Fibroblast of the aortic adventitia (primary cell): ENCODE results near the gene ARPP21. TPM values are rescaled to one million over a fixed set of nuclear protein-coding genes. Genes with fewer than 3 reads are reported as not detected.

ENCODE experiments used
- DNase-seq: peaks from one replicate; pipeline ENCODE4 v3.0.0-alpha.2; 2010; ENCODE audit warnings: low read depth
- H3K4me3 ChIP-seq: 2 replicates; pipeline ENCODE4 v1.5.1; 2011; ENCODE audit warnings: low read depth, mild to moderate bottlenecking, control low read depth, low read length, moderate library complexity
- total RNA-seq: library from RNA; depleted of rRNA; stranded (reverse); fragments of >200 nt; gene quantifications from 2 replicates; pipeline ENCODE4 v1.2.3, GENCODE V29; 2012; ENCODE audit warnings: low replicate concordance
- TF ChIP-seq, protein P1 (sequence below): IDR thresholded peaks from 2 replicates; pipeline ENCODE4 v1.5.1; 2011; ENCODE audit warnings: mild to moderate bottlenecking, low read length, control low read depth, inconsistent platforms; ENCODE audit not compliant: insufficient read depth

Gene ARPP21
- total RNA-seq, 1 donor = 0.90 TPM

DNA sequence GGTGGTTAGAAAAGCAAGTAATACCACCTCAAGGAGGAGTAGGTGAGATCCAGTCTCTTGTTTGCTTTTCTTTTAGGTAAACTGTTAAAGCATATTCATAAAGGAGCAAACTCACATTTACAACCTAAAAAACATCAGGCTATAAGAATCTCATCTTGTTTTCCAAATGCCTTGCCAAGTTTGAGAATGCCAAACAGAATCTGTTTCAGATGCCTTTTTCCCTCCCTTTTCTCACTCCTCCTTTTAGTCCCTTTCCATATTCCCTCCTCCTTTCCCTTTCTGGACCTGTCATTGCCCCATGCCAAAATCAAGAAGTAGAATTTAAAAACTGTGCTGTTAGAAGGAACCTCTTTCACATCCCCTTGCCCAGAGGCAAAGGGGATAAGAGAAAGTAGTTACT, 140.3 kb downstream of the ARPP21 start:
- DNase-seq = no peak
- H3K4me3 ChIP-seq = no peak overlapping the region
- TF ChIP-seq, protein P1, sequence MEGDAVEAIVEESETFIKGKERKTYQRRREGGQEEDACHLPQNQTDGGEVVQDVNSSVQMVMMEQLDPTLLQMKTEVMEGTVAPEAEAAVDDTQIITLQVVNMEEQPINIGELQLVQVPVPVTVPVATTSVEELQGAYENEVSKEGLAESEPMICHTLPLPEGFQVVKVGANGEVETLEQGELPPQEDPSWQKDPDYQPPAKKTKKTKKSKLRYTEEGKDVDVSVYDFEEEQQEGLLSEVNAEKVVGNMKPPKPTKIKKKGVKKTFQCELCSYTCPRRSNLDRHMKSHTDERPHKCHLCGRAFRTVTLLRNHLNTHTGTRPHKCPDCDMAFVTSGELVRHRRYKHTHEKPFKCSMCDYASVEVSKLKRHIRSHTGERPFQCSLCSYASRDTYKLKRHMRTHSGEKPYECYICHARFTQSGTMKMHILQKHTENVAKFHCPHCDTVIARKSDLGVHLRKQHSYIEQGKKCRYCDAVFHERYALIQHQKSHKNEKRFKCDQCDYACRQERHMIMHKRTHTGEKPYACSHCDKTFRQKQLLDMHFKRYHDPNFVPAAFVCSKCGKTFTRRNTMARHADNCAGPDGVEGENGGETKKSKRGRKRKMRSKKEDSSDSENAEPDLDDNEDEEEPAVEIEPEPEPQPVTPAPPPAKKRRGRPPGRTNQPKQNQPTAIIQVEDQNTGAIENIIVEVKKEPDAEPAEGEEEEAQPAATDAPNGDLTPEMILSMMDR = no peak

- no peak overlapping the region for H3K4me3 ChIP-seq
- TF ChIP-seq, protein P1 = no peak
- no peak for DNase-seq
These were observed 141.5 kb downstream of the ARPP21 start for GRCh38 chr3:35780800-35781199.

DNA sequence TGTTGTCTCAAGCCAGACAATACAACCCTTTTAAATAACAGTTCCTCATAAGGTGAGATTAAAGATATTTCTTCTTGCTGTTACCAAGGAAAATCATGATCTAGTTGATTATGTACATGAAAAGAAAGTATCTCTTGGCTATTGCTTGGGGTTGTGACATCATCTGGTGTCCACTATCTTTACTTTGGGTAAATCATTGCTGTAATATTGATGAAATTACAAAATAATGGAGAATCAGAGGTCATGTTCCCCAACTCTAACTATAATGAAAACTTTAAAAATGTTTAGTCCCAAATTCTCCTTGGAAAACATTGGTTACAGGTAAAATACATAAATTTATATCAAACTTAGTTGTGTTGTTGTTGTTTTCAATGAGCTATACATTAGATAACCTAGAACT, 142.2 kb downstream of the ARPP21 start:
- TF ChIP-seq, protein P1 = no peak
- DNase-seq = no peak
- H3K4me3 ChIP-seq = no peak overlapping the region

DNA sequence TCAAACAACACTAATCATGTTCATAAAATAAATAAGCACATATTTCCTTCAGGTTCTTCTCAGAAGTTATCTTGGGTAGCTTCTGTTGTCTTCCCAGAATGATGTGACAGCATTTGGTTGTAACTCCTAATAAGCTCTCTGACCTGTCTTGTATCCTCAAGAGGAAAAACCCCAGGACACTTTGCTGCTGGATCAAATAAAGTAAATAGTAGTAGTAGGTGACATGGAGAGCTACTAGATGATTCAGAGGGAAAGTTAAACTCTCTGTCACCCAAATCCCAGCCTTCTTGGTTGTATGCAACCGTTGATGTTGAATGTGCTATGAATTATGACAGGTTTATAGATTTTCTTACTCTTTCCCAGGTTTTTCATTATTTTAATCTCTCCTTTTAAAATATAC, 143.0 kb downstream of the ARPP21 start:
- H3K4me3 ChIP-seq = no peak overlapping the region
- TF ChIP-seq, protein P1 = no peak
- DNase-seq = no peak

DNA sequence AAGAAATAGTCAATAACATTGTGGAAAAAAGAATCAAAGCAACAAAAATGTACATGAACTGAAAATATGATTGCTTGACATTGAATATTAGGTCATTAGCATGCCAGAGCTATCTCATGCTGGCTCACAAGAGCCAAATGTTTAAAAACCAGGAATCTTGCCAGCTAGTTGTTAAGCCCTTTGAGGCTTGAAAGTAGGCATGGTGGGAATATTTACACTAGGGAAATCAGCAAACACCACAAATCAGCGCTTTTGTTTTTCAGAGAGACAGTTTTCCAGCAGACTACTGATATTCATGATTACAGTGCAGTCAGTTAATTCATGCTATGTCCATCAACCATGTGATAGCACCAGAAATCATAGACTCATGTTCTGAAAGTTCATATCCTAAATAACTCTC, 144.8 kb downstream of the ARPP21 start:
- DNase-seq = no peak
- TF ChIP-seq, protein P1 = no peak
- H3K4me3 ChIP-seq = no peak overlapping the region

DNA sequence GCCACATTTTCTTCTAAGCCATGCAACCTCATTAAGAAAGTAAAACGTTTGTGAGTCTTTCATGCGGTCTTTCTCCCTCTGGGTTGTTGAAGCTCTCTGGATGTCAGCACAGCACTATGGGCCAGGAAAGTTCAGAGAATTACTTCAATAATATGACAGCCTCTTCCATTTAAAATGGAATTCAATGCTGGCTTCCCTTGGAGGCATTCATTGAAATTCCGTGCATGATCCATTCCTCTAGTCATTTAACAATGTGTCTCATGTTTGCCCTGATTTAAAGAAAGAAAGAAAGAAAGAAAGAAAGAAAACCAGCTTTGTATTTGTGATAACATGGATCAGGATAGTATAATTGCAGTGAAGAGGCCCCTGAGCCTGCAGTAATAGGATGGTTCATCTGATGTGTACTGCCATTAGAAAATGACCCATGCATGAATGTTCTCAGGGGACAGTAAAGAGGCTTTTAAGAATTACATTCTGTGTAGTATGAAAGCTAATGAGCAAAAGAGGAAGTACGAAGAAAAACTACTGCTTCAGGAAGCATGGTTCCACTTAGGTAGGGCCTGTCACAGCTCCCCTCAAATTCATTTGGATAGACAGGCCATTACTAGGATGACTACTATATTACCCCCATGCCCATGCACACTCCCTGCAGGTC, 146.0 kb downstream of the ARPP21 start:
- no peak for DNase-seq
- TF ChIP-seq, protein P1 = no peak
- no peak overlapping the region for H3K4me3 ChIP-seq

GRCh38 chr3:35787936-35788335, 148.6 kb downstream of the ARPP21 start:
- TF ChIP-seq, protein P1 = no peak
- DNase-seq = no peak

More at GRCh38 chr3:35787936-35788335, 148.6 kb downstream of the ARPP21 start:
- H3K4me3 ChIP-seq = no peak overlapping the region
